ENCODE data around the gene MGAT5.

MGAT5 gene

GRCh38 chr2:134310107-134311079 is 56.5 kb downstream of the MGAT5 start:
- no peak for TF ChIP-seq CTCF (IDR thresholded peaks at IDR 0.05; ENCODE audit: insufficient read depth, low read depth, low read length, missing control alignments)
- H3K4me3 ChIP-seq (ENCODE audit: low read length): no peak overlapping the region
- DNase-seq (ENCODE audit: low read depth): no peak

GRCh38 chr2:134312482-134312881 is 58.6 kb downstream of the MGAT5 start:
- no peak for TF ChIP-seq CTCF (IDR thresholded peaks at IDR 0.05; ENCODE audit: insufficient read depth, low read depth, low read length, missing control alignments)
- no peak overlapping the region for H3K4me3 ChIP-seq (ENCODE audit: low read length)
- no peak for DNase-seq (ENCODE audit: low read depth)

GRCh38 chr2:134314202-134314601 is 60.3 kb downstream of the MGAT5 start:
- no peak for DNase-seq (ENCODE audit: low read depth)
- TF ChIP-seq CTCF (IDR thresholded peaks at IDR 0.05; ENCODE audit: insufficient read depth, low read depth, low read length, missing control alignments): no peak
- no peak overlapping the region for H3K4me3 ChIP-seq (ENCODE audit: low read length)

GRCh38 chr2:134314681-134315368 is 61.0 kb downstream of the MGAT5 start:
- no peak for DNase-seq (ENCODE audit: low read depth)
- no peak for TF ChIP-seq CTCF (IDR thresholded peaks at IDR 0.05; ENCODE audit: insufficient read depth, low read depth, low read length, missing control alignments)
- H3K4me3 ChIP-seq (ENCODE audit: low read length): no peak overlapping the region

- no peak overlapping the region for H3K4me3 ChIP-seq (ENCODE audit: low read length)
- DNase-seq (ENCODE audit: low read depth): no peak
- no peak for TF ChIP-seq CTCF (IDR thresholded peaks at IDR 0.05; ENCODE audit: insufficient read depth, low read depth, low read length, missing control alignments)
Observed at GRCh38 chr2:134315471-134315870, 61.6 kb downstream of the MGAT5 start.

- H3K4me3 ChIP-seq (ENCODE audit: low read length): no peak overlapping the region
- DNase-seq (ENCODE audit: low read depth): no peak
- no peak for TF ChIP-seq CTCF (IDR thresholded peaks at IDR 0.05; ENCODE audit: insufficient read depth, low read depth, low read length, missing control alignments)
Observed at GRCh38 chr2:134319596-134320254, 65.9 kb downstream of the MGAT5 start.

All from epithelial cell of esophagus (primary cell).